Fibroblast of peridontal ligament (primary cell): Measurements from ENCODE around the gene PREP.
A peak's percentile ranks its signal among the peaks of the same experiment; 100 is the strongest.
"Not testable (repeated sequence)": the region's sequence is repeated elsewhere in the genome, so short reads cannot be mapped to it uniquely, and the experiment has no call there.

ENCODE experiments used
- DNase-seq: peaks from one replicate; pipeline ENCODE4 v3.0.0-alpha.2; 2010; ENCODE audit errors: extremely low read depth

Gene PREP

GRCh38 chr6:105402939-105403935, at the start of gene PREP:
Gene PREP, minus strand, starts transcription at chr6:105403082. Its CDS starts 191 bp downstream, at chr6:105402891.
- DNase-seq, result peak; percentile 80

GRCh38 chr6:105452376-105452775, 49.5 kb upstream of the PREP start:
- no peak for DNase-seq

GRCh38 chr6:105449756-105450390, 47.0 kb upstream of the PREP start:
- DNase-seq, result no peak

- no peak for DNase-seq
Measured at GRCh38 chr6:105445481-105445880, 42.6 kb upstream of the PREP start.

- no peak for DNase-seq
Measured at GRCh38 chr6:105443941-105444340, 41.1 kb upstream of the PREP start.

GRCh38 chr6:105442369-105442768, 39.5 kb upstream of the PREP start:
- no peak for DNase-seq

- DNase-seq, result no peak
Measured at GRCh38 chr6:105437236-105437635, 34.4 kb upstream of the PREP start.

DNA sequence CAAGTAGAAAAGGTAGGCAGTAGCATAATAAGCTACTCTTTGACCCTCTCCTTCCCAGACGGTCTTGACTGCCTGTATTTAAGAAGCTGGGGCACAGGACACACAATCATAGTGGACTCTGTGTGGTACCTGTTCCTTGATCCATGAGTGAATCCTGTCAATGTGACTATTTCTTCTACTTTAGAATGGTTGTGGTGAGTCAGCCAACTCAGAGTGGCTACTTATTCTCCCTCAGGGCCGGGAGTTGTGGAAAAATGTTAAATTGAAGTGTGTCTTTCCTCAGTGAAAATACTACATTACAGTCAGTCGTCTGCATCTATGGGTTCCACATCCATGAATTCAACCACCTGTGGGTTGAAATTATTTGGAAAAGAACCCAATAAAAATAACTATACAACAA, 30.8 kb upstream of the PREP start:
- DNase-seq, result no peak

- peak; percentile 85 for DNase-seq
Measured at GRCh38 chr6:105432797-105433196, 29.9 kb upstream of the PREP start.

- peak; percentile 84 for DNase-seq
Measured at GRCh38 chr6:105431226-105431625, 28.3 kb upstream of the PREP start.

- DNase-seq, result no peak
Measured at GRCh38 chr6:105430685-105431084, 27.8 kb upstream of the PREP start.

GRCh38 chr6:105429676-105430075, 26.8 kb upstream of the PREP start:
- peak; percentile 54 for DNase-seq

DNA sequence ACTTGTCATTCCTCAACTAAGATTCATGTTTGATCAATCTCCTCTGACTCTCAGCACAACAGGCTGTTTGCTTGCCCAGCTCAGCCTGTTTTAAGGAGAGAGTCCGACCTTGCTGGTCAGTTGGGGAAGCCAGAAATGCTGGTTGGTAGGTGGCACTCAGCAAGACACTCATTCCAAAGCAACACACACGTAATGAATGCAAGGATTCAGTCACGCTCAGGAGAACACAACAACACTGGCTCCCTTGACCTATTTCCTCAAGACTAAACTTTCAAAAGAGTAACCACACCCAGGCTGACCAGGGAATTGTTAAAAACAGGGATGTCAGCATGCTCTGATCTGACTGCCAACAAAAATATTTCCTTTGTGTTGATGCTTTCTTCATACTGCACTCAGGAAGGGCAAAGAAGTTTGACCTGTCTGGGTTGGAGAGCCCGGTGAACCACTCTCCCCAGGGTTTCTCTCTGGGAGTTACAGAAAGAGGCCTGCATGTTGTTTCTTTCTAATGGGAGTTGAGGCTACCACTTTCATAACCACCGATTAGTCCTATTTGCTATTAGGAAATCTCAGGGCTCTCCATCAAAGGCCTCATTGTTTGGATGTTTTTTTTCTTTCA, 25.6 kb upstream of the PREP start:
- DNase-seq, result peak; percentile 55

DNA sequence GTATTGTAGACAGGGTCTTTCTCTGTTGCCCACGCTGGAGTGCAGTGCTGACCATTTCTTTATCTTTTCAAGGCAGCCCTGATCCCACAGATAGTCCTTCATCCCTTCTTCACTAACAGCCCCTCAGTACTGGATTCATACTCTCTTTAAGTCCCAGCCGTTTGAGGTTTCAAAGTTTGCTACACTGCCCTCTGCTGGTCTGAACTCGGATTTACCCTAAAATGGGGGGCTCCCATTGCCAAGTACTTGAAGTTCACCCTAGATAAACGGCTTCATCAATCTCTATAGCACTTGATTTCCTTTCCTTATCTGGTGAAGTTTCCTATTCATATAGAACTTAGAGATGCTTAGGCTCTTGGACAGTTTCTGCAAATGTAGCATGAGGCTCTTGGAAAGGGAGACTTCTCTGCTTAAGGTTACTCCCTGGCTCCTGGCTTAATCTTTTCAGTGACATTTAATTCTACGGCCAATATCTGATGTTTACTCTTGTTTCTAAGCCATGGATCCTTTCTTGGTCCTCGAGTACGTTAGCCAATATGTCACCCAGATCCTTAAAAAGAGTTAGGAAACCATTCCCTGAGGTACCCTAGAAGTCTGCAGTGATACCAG, 21.4 kb upstream of the PREP start:
- DNase-seq, result peak; percentile 76

- DNase-seq, result not testable (repeated sequence)
Measured at GRCh38 chr6:105416971-105417370, 14.1 kb upstream of the PREP start.

- no peak for DNase-seq
Measured at GRCh38 chr6:105409734-105410133, 6.9 kb upstream of the PREP start.

DNA sequence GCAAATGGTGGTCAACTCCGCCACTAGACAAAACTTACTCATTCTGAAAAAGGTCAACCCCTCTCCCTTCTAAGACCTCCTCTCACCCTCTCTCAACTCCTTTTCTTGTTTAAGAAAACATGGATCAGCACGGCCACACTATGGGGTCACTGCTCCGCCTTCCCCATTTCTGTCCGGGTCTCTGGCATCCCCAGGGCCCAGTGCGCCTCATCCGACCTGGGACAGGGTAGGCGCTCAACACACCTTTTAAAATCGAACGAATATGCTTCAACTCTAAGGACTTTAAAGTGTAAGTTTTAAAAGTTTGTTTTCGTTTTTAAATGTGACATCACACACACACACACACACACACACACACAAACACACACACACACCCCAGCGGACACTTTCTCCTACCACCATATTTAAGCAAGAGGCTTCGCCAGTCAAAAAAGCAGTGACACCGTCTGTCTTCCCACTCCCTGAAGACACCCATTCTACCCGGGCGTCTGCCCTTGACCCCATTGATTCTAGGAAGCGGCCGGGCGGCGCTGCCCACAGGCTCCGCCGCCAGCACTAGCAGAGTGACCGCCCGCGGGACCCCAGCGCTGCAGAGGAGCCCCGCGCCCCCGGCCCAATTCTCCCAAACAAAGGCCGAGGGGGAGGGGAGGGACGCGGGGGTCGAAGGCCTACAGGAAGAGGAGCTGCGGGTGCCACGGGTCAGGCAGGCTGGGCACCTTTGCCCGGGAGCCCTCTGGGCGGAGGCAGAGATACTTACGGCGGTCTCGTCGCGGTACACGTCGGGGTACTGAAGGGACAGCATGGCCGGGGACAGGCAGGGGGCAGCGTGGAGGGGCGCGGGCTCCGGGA, 568 bp downstream of the PREP start:
- peak; percentile 44 for DNase-seq

DNA sequence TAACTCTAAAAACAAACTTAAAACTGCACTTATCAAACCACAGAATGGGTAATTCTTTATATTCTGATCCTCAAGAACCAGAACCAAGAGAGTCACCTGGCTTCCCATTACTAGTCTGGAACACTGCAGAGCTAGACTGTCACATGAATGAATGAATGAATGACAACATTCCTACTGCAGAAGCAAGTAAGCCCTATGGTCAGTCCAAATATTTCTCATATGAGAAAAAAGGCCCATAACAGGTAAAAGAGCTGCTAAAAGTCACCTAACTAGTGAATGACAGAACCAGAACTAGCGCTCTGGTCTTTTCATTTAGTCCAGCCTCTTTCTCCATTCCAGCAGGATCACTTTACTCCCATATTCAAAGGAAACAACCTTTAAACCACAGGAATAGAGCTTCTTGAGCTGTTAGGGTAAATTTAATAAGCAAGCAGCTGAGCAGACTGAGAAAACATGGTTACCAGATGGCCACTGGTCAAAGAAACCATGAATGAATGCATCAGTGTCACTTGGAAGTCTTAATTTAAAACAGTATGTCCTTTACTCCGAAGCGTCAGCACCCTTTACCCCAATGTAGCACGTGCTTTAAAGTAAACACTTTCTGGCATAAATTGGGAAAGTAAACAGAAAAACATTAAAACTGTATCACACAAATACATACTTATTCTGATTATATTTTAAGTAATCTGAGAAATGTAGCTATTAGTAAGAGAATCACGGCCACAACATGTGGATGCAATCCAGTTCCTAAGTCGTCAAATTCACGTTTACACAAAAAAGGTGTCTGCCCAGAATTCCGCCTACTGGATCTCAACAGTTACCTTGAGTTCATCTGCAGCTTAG, 1.4 kb downstream of the PREP start:
- peak; percentile 38 for DNase-seq

DNA sequence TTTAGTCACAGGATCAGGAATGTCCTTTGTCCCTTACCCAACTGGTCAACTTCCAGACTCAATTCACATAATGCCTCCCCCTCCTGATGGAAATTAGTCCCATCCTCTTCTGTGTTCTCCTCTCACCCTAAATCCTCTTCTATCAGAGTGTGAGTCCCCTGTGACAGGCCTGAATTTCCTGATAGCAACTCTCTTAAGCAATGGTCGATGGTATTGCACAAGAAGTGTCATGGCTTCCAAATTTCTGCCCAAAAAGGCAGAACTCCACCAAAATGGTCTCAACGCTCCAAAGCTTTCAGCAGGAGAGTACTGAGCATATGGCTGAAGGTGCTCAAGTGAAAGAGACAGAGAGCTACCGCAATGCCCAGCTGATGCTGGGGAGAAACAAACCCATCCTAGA, 2.4 kb downstream of the PREP start:
- no peak for DNase-seq

- DNase-seq, result no peak
Measured at GRCh38 chr6:105398859-105399258, 4.0 kb downstream of the PREP start.
